H1 (cell line): ENCODE results near the gene ATG16L2. TPM values are rescaled to one million over a fixed set of nuclear protein-coding genes. Genes with fewer than 3 reads are reported as not detected.

ENCODE experiments used
- CBX8 ChIP-seq: fragments of 300-800, 300-1000 bp; sonication (generic); IDR thresholded peaks from 2 replicates; pipeline ENCODE4 v1.7.1; 2016; ENCODE audit warnings: low read depth, low read length, borderline replicate concordance
- CREB1 ChIP-seq: IDR thresholded peaks from 2 replicates; pipeline ENCODE4 v1.6.1; 2012; ENCODE audit warnings: inconsistent platforms
- EZH2 ChIP-seq: fragments of 200-600 bp; sonication (generic); IDR thresholded peaks from 2 replicates; pipeline ENCODE4 v1.7.1; 2012; ENCODE audit warnings: low read depth, mild to moderate bottlenecking, moderate library complexity, low read length, inconsistent platforms; ENCODE audit not compliant: severe bottlenecking
- FOSL1 ChIP-seq: IDR thresholded peaks from 2 replicates; pipeline ENCODE4 v1.6.1; 2011; ENCODE audit warnings: mild to moderate bottlenecking, low read depth, low read length, moderate library complexity; ENCODE audit not compliant: insufficient read depth
- NANOG ChIP-seq: IDR thresholded peaks from 2 replicates; pipeline ENCODE4 v1.6.1; 2011; ENCODE audit warnings: low read length, low read depth, mild to moderate bottlenecking, inconsistent platforms; ENCODE audit not compliant: insufficient read depth, poor library complexity, severe bottlenecking
- POLR2A ChIP-seq, 2 experiments: IDR thresholded peaks; 1 replicate in 1 of 2; 2 replicates in 1 of 2; pipeline ENCODE4 v1.6.1; 2011; ENCODE audit warnings: low read depth in 2 of 2, low read length in 2 of 2, mild to moderate bottlenecking in 2 of 2; ENCODE audit errors: control extremely low read depth in 1 of 2
- TAF1 ChIP-seq: IDR thresholded peaks from 2 replicates; pipeline ENCODE4 v1.6.1; 2011; ENCODE audit warnings: mild to moderate bottlenecking, low read depth, low read length
- TCF12 ChIP-seq: IDR thresholded peaks from 2 replicates; pipeline ENCODE4 v1.6.1; 2011; ENCODE audit warnings: low read depth, mild to moderate bottlenecking, low read length
- TEAD4 ChIP-seq: IDR thresholded peaks from 2 replicates; pipeline ENCODE4 v1.6.1; 2012; ENCODE audit warnings: low read depth, low read length, inconsistent platforms, mixed read lengths
- polyA plus RNA-seq, 7 experiments: library from polyadenylated mRNA; depleted of rRNA in 3 of 7; stranded (reverse) in 5 of 7; unstranded in 2 of 7; fragments of >200 nt in 5 of 7; fragments of 200-250 nt in 2 of 7; gene quantifications; 1 replicate in 5 of 7; 2 replicates in 1 of 7; 4 replicates in 1 of 7; pipeline versions ENCODE4 v1.2.1 to v1.2.3, GENCODE V29; 2011 to 2013; ENCODE audit warnings: missing spikeins in 2 of 7, mixed read lengths in 2 of 7
- total RNA-seq: library from RNA; stranded (reverse); fragmentation: NEBNext Ultra II Directional; extraction: Animal tissue kit (Norgen Biotek cat#: 25700); gene quantifications from 2 replicates; pipeline ENCODE4 v1.2.1, GENCODE V29; 2021
- TF ChIP-seq, protein P1 (sequence below): IDR thresholded peaks from 2 replicates; pipeline ENCODE4 v1.6.1; 2012; ENCODE audit warnings: low read length, inconsistent platforms

Gene ATG16L2
- total and polyA plus RNA-seq, 2 of the 8 experiments (the other 6 are each of a cell fraction or from before 2014, with no cell fraction given) = 11.0 to 18.5 TPM

DNA sequence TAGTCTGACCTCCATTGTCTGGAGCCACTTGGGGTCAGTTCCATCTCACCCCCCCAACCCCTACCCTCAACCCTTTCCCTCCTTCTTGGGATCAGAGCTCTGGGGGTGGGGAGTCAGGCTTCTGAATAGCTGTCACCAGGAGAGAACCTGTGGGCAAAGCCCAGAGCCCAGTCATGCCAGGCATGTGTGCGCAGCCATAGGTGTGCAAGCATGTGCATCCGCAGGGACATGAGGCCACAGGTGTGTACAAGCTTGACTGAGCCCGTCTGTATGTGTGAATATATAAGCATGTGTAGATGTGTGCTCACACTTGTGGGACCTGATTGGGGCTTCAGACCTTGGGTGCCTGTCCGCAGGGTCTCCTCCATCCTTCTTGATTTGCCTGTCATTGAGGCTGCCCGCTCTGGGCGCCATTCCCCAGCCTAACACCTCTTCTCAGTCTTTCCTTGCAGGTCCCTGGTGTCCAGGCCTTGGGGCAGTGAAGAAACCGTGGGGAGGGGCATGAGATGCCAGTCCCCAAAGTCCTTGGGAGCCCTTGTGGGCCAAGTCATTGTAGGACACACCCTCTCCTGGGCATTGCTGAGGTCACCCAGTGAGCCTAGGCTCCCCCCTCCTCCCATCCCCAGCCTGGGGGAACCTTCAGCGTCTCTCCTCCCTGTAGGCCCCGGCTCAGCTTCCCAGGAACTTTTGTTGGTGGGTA is 9.0 kb downstream of the ATG16L2 start (continued):
- TF ChIP-seq, protein P1, sequence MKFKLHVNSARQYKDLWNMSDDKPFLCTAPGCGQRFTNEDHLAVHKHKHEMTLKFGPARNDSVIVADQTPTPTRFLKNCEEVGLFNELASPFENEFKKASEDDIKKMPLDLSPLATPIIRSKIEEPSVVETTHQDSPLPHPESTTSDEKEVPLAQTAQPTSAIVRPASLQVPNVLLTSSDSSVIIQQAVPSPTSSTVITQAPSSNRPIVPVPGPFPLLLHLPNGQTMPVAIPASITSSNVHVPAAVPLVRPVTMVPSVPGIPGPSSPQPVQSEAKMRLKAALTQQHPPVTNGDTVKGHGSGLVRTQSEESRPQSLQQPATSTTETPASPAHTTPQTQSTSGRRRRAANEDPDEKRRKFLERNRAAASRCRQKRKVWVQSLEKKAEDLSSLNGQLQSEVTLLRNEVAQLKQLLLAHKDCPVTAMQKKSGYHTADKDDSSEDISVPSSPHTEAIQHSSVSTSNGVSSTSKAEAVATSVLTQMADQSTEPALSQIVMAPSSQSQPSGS = no peak
- TF ChIP-seq FOSL1 (no peak), TCF12 (no peak), EZH2 (no peak), TEAD4 (no peak), CREB1 (no peak), CBX8 (no peak), POLR2A (IDR thresholded peaks at IDR 0.05; ENCODE audit: control extremely low read depth in 1 of 2, low read depth in 2 of 2, low read length in 2 of 2) (no peak; a peak in 1 of 3 replicates), NANOG (no peak), TAF1 (no peak)
